SU-DHL-6 (cell line): ENCODE data around the gene PKD1L1.

Experiments
- EZH2phosphoT487 ChIP-seq: fragments of 200-600 bp; sonication (generic), shearing (Covaris generic); conservative IDR thresholded peaks from 2 replicates; pipeline ENCODE4 v1.6.1; 2018; ENCODE audit warnings: mild to moderate bottlenecking, antibody characterized with exemption, low read length, moderate library complexity, mixed read lengths
- TF ChIP-seq, protein P1 (sequence below): fragments of 200-600 bp; sonication (generic); IDR thresholded peaks from one replicate; pipeline ENCODE4 v1.5.1; 2017; ENCODE audit warnings: antibody characterized with exemption, mild to moderate bottlenecking, low read length, moderate library complexity; ENCODE audit not compliant: insufficient read depth, poor library complexity, severe bottlenecking

DNA sequence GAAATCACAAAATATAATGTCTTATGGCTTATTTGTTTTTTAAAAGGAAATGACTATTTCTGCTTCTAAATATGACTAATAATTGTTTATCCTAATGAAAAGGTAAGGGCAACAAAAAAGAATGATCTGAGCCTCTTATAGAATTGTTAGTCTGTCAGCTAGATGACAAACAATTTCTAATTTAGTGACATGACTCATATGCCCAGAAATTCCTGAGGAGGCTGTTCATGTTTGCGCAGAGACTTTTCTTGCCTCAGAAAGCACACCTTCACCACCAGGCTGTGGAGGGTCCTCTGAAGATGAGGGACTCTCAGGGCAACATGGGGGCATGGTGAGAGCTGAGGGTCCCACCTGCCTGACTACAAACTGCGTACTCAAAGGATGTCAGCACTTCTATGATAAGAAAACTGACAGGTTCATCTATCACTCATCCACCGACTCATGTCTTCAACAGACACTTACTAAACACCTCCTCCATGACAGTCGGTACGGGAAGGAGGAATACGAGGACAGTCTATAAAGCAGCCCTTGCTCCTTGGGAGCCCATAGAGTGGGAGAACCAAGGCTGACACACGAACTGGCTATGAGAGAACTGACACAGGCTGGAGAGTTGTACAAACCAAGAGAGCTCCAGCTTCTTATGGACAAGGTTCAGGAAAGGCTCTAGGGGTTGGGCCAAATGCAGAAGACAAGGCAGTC is 102.0 kb downstream of the PKD1L1 start:
- TF ChIP-seq, protein P1, sequence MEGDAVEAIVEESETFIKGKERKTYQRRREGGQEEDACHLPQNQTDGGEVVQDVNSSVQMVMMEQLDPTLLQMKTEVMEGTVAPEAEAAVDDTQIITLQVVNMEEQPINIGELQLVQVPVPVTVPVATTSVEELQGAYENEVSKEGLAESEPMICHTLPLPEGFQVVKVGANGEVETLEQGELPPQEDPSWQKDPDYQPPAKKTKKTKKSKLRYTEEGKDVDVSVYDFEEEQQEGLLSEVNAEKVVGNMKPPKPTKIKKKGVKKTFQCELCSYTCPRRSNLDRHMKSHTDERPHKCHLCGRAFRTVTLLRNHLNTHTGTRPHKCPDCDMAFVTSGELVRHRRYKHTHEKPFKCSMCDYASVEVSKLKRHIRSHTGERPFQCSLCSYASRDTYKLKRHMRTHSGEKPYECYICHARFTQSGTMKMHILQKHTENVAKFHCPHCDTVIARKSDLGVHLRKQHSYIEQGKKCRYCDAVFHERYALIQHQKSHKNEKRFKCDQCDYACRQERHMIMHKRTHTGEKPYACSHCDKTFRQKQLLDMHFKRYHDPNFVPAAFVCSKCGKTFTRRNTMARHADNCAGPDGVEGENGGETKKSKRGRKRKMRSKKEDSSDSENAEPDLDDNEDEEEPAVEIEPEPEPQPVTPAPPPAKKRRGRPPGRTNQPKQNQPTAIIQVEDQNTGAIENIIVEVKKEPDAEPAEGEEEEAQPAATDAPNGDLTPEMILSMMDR: no peak
- no peak for TF ChIP-seq EZH2phosphoT487
